ENCODE results near the gene PTPN5.
"Not testable (repeated sequence)": the region's sequence is repeated elsewhere in the genome, so short reads cannot be mapped to it uniquely, and the experiment has no call there.

The PTPN5 gene

GRCh38 chr11:18681949-18682348, 109.6 kb downstream of the PTPN5 start:
- DNase-seq (ENCODE audit: low read depth): not testable (repeated sequence)
